Uterus (tissue), 2 donors: ENCODE data around the gene ZBTB20.

Source experiments
- CTCF ChIP-seq, 4 experiments: fragments of 200-600 bp in 2 of 4; fragments of 450-650 bp in 2 of 4; sonication (generic) in 2 of 4; IDR thresholded peaks; one replicate each; pipeline ENCODE4 v1.5.1; 2016 to 2019; ENCODE audit warnings: antibody characterized with exemption in 4 of 4, mild to moderate bottlenecking in 2 of 4, moderate library complexity in 1 of 4
- POLR2A ChIP-seq, 2 donors: fragments of 450-650 bp; IDR thresholded peaks; one replicate each; pipeline ENCODE4 v1.6.1; 2016; ENCODE audit warnings: antibody characterized with exemption in 2 of 2, mild to moderate bottlenecking in 1 of 2, moderate library complexity in 1 of 2

- no peak for TF ChIP-seq CTCF (IDR thresholded peaks at IDR 0.05)
- TF ChIP-seq POLR2A (IDR thresholded peaks at IDR 0.05): no peak
Measured at GRCh38 chr3:114569186-114569585, 577.9 kb downstream of the ZBTB20 start.
